ENCODE measurements around the gene PAK5.
"Not testable (repeated sequence)": the region's sequence is repeated elsewhere in the genome, so short reads cannot be mapped to it uniquely, and the experiment has no call there.

The PAK5 gene

DNA sequence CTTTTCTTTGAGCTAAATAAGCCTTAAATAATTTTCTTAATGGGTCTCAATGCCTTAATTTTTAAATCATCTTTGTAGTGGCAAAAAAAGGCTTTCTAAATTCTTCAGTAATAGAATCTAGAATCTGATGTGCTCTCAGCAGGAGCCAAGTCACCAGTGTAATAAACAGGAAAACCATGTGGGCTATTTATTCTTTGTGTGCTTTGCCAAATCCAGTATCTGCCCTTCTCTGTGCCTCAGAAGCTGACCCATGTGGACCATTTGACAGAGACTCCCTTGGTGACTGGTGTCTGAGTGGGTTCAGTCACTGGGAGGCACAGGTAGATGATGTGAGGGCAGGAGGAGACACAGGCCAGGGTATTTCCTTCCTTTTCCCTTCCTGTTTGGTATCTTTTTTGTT, 152.9 kb downstream of the PAK5 start:
- no peaks in the 10 kb centered on the region for H3K36me3 Mint-ChIP-seq
- no peak overlapping the region for H3K4me3 Mint-ChIP-seq
- no peaks in the 10 kb centered on the region for H3K9me3 Mint-ChIP-seq
- DNase-seq = no peak
- H3K4me1 Mint-ChIP-seq = no peaks in the 10 kb centered on the region
- CTCF ChIA-PET = no interaction called here
- H3K27ac Mint-ChIP-seq = no peak overlapping the region
- no peaks in the 10 kb centered on the region for H3K27me3 Mint-ChIP-seq

DNA sequence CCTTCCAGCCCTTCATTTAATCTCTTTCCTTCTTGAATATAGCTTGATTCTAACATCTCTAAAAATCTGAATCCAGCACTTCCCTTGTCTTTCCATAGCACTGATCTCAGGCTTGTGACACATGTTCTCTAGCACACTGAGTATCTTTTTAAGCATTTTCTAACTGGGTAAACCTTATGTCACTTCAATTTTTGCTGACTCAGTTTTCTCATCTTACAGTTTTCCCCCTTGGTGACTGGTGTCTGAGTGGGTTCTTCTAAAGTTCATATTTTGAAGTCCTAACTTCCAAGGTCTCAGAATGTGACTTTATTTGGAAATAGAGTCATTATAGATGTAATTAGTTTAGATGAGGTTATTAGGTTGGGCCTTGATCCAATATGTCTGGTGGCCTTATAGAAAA, 153.9 kb downstream of the PAK5 start:
- CTCF ChIA-PET = no interaction called here
- Mint-ChIP-seq H3K36me3 (no peaks in the 10 kb centered on the region), H3K4me1 (no peaks in the 10 kb centered on the region), H3K4me3 (no peak overlapping the region), H3K27ac (no peak overlapping the region), H3K9me3 (no peaks in the 10 kb centered on the region), H3K27me3 (no peaks in the 10 kb centered on the region)
- DNase-seq = no peak

DNA sequence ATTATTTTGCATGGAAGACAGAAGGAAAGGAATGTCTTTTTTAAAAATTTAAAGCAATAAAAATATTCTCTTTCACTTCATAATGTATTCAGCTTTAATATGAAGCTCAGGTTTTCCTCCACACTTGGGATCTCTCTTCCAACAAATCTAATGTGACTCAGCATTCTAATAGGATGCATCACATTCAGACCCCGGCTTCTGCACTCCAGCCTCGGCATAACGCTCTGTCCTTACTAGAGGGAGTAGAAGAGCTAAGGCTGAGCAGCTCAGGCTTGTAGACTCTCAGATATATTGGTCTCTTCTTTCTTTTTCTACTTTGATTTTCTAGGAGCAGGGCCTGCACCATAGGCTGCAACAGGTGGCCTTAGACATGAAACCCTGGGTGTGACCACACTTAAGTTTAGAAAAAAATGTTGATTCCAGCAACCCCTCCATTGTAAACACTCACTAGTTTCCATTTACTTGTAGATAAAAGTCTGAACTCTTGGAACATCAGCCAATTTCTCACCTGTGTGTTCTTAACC, 161.7 kb downstream of the PAK5 start:
- no peak overlapping the region for H3K4me3 Mint-ChIP-seq
- H3K27ac Mint-ChIP-seq = no peak overlapping the region
- H3K4me1 Mint-ChIP-seq = no peaks in the 10 kb centered on the region
- no peak for DNase-seq
- no peaks in the 10 kb centered on the region for H3K36me3 Mint-ChIP-seq
- no peaks in the 10 kb centered on the region for H3K27me3 Mint-ChIP-seq
- peaks cover 3% of the 10 kb centered on the region for H3K9me3 Mint-ChIP-seq
- CTCF ChIA-PET = no interaction called here

DNA sequence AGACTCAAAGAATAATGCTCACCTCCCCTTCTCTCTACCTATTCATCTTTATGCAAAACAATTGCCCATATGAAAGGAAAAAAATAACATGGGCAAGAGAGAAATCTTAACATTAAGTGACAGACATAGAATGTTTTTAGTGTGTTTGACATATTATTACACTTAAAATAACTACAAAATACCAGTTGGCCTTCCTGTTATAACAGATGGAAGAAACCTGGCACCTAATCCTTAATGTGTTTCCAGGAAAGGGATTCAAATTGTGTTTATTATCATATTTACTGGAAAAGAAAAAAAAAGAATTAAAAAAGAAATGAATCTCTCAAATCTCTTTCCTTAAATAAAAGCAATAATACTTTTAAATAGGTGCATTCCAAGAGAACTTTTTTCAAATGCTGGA, 165.9 kb downstream of the PAK5 start:
- Mint-ChIP-seq H3K4me1 (no peaks in the 10 kb centered on the region), H3K27ac (no peak overlapping the region), H3K4me3 (no peak overlapping the region), H3K36me3 (no peaks in the 10 kb centered on the region), H3K27me3 (no peaks in the 10 kb centered on the region), H3K9me3 (peaks cover 3% of the 10 kb centered on the region)
- CTCF ChIA-PET = no interaction called here
- DNase-seq = no peak

DNA sequence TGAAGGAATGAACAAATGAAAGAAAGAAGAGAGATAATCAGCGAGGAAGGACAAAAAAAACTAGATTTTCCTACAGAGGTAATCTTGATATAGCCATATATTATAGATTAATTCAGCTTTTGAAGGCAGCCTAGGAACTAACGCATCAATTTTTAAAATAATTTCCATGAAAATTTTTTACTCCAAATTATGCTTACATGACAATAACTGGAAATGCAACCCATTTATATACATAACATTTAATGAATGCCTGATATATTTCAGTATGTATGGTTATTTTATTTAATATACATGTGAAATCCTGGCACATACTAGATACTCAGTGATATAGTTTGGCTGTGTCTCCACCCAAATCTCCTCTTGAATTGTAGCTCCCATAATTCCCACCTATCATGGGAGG, 166.8 kb downstream of the PAK5 start:
- no peaks in the 10 kb centered on the region for H3K36me3 Mint-ChIP-seq
- CTCF ChIA-PET = no interaction called here
- H3K27ac Mint-ChIP-seq = no peak overlapping the region
- H3K4me3 Mint-ChIP-seq = no peak overlapping the region
- no peaks in the 10 kb centered on the region for H3K4me1 Mint-ChIP-seq
- peaks cover 3% of the 10 kb centered on the region for H3K9me3 Mint-ChIP-seq
- DNase-seq = no peak
- no peaks in the 10 kb centered on the region for H3K27me3 Mint-ChIP-seq

DNA sequence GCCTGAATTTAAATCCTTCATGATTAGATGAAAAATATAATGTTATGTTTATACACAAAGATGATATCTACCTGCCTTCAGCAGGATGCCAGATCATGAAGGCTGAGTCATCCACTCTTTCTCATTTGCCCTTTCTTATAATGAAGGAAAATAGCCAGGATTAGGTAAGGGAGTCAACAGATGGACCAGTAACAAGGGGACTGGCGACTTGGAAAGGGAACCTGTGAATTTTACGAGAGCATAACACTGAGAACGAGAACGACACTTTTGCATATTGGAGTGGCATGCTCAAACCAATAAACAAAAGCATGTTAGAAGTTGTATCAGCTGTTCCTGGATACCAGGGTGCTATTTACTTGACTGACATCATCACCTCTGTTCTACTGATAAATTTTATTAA, 170.5 kb downstream of the PAK5 start:
- H3K4me1 Mint-ChIP-seq = no peaks in the 10 kb centered on the region

DNA sequence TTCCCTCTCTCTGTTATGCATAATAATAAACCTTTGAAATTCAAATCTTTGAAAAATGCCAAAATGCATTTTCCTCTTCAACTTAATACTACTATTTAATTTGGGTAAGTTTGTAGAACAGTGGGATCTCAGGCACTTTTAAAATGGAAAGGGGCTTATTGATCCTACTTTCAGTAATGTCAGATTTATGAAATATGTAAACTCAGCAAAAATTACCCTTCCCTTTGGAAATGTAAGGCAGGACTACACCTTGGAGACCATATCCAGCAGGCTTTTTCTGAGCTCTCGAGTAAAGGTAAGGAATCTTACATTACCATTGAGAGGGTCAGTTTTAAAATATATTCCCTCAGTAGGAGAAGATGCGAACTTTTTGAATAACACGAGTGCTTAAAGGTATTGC, 175.5 kb downstream of the PAK5 start:
- H3K27me3 Mint-ChIP-seq = no peaks in the 10 kb centered on the region
- CTCF ChIA-PET = no interaction called here
- H3K4me3 Mint-ChIP-seq = no peak overlapping the region
- DNase-seq = no peak
- no peaks in the 10 kb centered on the region for H3K4me1 Mint-ChIP-seq
- peaks cover 9% of the 10 kb centered on the region for H3K9me3 Mint-ChIP-seq
- H3K36me3 Mint-ChIP-seq = no peaks in the 10 kb centered on the region
- H3K27ac Mint-ChIP-seq = no peak overlapping the region

More for the DNA sequence above, 170.5 kb downstream of the PAK5 start:
- DNase-seq = no peak
- Mint-ChIP-seq H3K27me3 (no peaks in the 10 kb centered on the region), H3K9me3 (peaks cover 4% of the 10 kb centered on the region), H3K36me3 (no peaks in the 10 kb centered on the region), H3K27ac (no peak overlapping the region), H3K4me3 (no peak overlapping the region)
- CTCF ChIA-PET = no interaction called here

DNA sequence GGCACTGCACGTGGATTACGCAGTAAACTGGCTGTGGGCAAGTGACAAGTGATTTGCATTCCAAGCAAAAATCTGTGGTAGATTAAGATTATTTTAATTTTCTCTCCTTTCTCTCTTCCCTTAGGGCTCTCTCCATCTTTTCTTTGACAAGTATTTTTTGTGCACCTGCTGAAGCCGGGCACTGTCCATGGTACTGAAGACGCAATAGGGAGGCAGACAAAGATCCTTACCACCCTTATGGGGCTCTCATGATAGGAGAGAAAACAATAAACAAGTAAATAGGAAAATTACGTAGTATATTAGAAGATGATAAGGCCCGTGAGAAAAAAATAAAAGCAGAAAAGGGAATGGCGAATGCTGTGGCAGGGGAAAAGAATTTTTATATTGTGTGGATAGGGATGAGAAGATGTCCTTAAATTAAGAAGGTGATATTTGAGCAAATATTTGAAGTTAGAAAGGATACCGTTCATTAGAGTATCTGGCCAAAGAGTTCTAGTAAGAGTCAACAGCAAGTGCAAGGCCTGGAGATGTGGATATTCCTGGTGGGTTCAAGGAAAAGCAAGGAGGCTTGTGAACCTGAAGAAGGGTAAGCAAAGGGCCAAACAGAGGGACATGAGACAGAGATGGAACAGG, 178.5 kb downstream of the PAK5 start:
- peak; percentile 30 for DNase-seq
- Mint-ChIP-seq H3K4me3 (no peak overlapping the region), H3K27ac (no peak overlapping the region), H3K27me3 (no peaks in the 10 kb centered on the region), H3K9me3 (peaks cover 5% of the 10 kb centered on the region), H3K36me3 (no peaks in the 10 kb centered on the region), H3K4me1 (no peaks in the 10 kb centered on the region)
- CTCF ChIA-PET = no interaction called here

DNA sequence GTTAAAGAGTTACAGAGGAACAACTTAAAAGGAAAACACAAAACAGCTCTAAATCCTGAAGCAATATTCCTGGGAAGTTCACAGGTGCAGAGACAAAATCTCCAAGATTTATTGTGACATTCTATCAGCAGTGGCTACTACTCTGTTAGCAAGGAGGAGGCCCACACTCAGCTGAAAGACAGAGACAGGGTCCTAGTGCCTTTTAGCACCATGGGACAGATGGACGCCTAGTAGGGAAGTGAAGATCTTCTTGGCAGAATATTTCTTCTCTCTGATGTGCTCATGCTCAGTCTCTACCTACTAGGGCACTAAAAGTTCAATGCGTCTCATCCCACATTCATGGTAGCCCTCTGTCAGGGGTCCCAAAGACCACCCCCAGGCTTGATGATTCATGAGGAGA, 191.1 kb downstream of the PAK5 start:
- Mint-ChIP-seq H3K27me3 (no peaks in the 10 kb centered on the region), H3K9me3 (peaks cover 2% of the 10 kb centered on the region), H3K4me1 (no peaks in the 10 kb centered on the region), H3K27ac (no peak overlapping the region), H3K4me3 (no peak overlapping the region), H3K36me3 (no peaks in the 10 kb centered on the region)
- no peak for DNase-seq
- CTCF ChIA-PET = no interaction called here

DNA sequence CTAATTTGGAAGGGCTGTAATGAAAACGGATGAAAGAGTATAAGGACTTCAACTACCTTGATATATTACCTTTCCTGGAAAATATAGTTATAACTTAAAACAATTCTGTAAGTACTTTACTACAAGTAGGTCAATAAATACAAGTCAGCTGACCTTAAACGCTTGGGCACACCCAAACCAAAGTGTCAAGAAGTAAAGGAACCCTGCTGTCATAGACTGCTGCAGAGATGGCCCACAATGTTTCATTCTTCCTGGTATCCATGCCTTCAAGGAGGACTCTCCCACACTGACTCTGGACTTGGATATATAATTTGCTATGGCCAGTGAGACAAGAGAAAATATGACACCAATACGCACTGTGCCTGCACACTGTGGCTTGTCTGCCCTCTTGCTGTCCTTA, 192.5 kb downstream of the PAK5 start:
- H3K9me3 Mint-ChIP-seq = peaks cover 2% of the 10 kb centered on the region
- no peak overlapping the region for H3K4me3 Mint-ChIP-seq
- H3K27ac Mint-ChIP-seq = no peak overlapping the region
- DNase-seq = no peak
- CTCF ChIA-PET = no interaction called here
- H3K36me3 Mint-ChIP-seq = no peaks in the 10 kb centered on the region
- no peaks in the 10 kb centered on the region for H3K27me3 Mint-ChIP-seq
- no peaks in the 10 kb centered on the region for H3K4me1 Mint-ChIP-seq

DNA sequence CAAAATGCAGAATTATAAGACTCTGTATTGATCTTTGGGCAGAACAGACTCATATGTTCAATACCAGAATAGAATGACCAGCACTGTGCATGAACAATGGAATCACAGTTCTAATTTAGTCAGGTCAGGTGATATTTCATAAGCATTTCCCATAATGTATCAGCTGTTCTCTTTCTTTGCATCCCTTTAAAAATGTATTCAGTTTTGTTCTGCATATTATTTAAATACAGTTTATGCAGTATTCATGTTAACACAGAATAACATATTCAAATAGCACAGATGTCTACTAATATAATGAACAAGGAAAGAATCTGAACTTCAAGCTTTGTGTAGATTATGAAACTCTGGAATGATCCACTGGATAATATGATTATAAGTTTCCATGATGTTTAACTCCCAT, 196.0 kb downstream of the PAK5 start:
- CTCF ChIA-PET = interaction anchor here (0.5 kb wide), 1 partner anchor 25 kb away, joined by 3 read pairs; no protein-coding TSS in a partner anchor
- no peaks in the 10 kb centered on the region for H3K4me1 Mint-ChIP-seq
- DNase-seq = no peak
- H3K27ac Mint-ChIP-seq = no peak overlapping the region
- no peaks in the 10 kb centered on the region for H3K27me3 Mint-ChIP-seq
- H3K4me3 Mint-ChIP-seq = no peak overlapping the region
- H3K36me3 Mint-ChIP-seq = no peaks in the 10 kb centered on the region
- H3K9me3 Mint-ChIP-seq = peaks cover 6% of the 10 kb centered on the region

DNA sequence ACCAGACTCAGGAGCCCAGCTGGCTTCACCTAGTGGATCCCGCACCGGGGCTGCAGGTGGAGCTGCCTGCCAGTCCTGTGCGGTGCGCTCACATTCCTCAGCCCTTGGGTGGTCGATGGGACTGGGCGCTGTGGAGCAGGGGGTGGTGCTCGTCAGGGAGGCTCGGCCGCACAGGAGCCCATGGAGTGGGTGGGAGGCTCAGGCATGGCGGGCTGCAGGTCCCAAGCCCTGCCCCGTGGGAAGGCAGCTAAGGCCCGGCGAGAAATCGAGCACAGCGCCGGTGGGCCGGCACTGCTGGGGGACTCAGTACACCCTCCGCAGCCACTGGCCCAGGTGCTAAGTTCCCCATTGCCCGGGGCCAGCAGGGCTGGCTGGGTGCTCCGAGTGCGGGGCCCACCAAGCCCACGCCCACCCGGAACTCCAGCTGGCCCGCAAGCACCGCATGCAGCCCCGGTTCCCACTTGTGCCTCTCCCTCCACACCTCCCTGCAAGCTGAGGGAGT, 197.3 kb downstream of the PAK5 start:
- H3K27ac Mint-ChIP-seq, H3K4me3 Mint-ChIP-seq, DNase-seq, H3K27me3 Mint-ChIP-seq, H3K36me3 Mint-ChIP-seq, CTCF ChIA-PET, H3K4me1 Mint-ChIP-seq, H3K9me3 Mint-ChIP-seq: not testable (repeated sequence)

DNA sequence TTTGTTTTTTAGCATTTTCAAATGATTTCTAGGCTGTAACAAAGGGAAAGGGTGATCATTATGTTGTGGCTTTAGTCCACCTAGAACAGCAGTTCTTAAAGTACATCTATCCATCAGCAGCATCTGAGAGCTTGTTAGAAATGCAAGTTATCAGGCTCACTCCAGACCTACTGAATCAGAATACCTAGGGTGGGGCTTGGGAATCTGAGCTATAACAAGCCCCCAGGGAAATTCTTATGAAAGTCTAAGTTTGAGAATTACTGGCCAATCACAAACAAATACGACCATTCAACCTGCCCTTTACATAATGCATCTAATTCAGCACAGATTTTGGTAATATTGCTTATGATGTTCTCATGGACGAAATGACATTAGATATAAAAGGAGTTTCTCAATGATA, 201.0 kb downstream of the PAK5 start:
- CTCF ChIA-PET = no interaction called here
- Mint-ChIP-seq H3K9me3 (peaks cover 4% of the 10 kb centered on the region), H3K27me3 (no peaks in the 10 kb centered on the region), H3K4me3 (no peak overlapping the region), H3K4me1 (no peaks in the 10 kb centered on the region), H3K27ac (no peak overlapping the region), H3K36me3 (no peaks in the 10 kb centered on the region)
- no peak for DNase-seq

DNA sequence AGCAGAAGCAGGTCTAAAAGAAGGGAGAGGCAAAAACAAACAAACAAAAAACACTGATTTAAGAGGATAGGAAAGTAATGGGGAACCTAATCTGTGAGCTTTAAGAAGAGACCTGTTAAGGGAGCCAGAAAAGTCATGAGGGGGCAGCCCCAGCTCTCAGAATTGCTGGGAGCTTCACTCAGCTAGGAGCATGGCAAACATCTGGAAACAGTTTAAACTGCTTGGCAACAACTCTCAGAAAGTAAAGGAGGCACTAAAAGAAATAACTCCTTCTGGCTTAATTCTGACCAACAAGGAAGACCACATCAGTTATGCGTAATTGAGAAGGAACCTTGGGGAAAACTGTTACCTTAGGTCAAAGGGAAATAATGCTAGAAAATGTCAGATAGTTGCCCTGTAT, 203.1 kb downstream of the PAK5 start:
- Mint-ChIP-seq H3K27ac (no peak overlapping the region), H3K36me3 (no peaks in the 10 kb centered on the region)

DNA sequence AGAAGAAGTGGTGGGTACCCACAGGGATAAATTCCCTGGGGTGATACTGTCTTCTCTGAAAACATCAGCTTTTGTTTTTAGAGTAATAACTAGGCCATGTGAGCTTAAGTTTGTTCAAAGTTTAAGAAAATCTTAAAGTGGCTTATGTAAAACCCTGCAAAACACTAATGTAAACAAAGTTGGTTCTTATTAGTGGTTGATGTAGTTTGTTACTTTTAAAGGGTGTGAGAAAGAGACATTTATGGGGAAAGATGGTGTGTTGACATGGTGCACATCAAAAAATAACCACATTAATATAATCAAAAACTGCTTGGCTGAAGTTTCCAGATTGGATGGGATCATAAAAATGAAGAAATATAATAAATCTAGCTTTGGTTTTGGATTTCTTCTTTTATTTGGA, 204.5 kb downstream of the PAK5 start:
- H3K9me3 Mint-ChIP-seq = no peaks in the 10 kb centered on the region
- H3K27me3 Mint-ChIP-seq = no peaks in the 10 kb centered on the region
- no peak overlapping the region for H3K27ac Mint-ChIP-seq
- H3K4me1 Mint-ChIP-seq = no peaks in the 10 kb centered on the region
- no peak overlapping the region for H3K4me3 Mint-ChIP-seq
- no peak for DNase-seq
- no peaks in the 10 kb centered on the region for H3K36me3 Mint-ChIP-seq
- CTCF ChIA-PET = no interaction called here

More for the DNA sequence above, 203.1 kb downstream of the PAK5 start:
- H3K27me3 Mint-ChIP-seq = no peaks in the 10 kb centered on the region
- DNase-seq = no peak
- H3K4me3 Mint-ChIP-seq = no peak overlapping the region
- no peaks in the 10 kb centered on the region for H3K4me1 Mint-ChIP-seq
- peaks cover 4% of the 10 kb centered on the region for H3K9me3 Mint-ChIP-seq
- CTCF ChIA-PET = no interaction called here

DNA sequence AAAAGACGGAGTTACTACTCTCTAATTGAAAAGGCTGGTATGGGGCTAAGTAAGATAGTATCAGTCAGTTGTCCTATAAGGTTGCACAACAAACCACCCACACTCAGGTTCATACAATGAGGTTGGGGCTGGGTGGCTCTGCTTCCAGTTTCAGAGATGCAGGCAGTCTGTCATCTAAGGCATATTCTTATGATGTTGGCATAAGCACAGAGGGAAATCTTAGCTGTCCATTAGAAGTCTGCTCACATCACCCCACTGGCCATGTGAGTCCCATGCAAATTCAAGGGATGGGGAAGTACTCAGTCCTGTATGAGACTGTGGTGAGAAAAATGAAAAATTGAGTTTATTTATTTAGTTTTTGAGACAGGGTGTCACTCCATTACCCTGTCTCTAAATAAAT, 205.9 kb downstream of the PAK5 start:
- Mint-ChIP-seq H3K4me3 (no peak overlapping the region), H3K36me3 (no peaks in the 10 kb centered on the region), H3K4me1 (no peaks in the 10 kb centered on the region), H3K9me3 (no peaks in the 10 kb centered on the region), H3K27me3 (no peaks in the 10 kb centered on the region), H3K27ac (no peak overlapping the region)
- CTCF ChIA-PET = no interaction called here
- DNase-seq = no peak
